GM12801 (cell line): Measurements from ENCODE around the gene PDSS2.

Source experiments
- CTCF ChIP-seq: IDR thresholded peaks from one replicate; pipeline ENCODE4 v1.5.1; 2011; ENCODE audit warnings: control low read depth; ENCODE audit not compliant: insufficient read length; ENCODE audit errors: extremely low read depth

Gene PDSS2

GRCh38 chr6:107493158-107494057 is 34.0 kb upstream of the PDSS2 start:
- no peak for TF ChIP-seq CTCF

GRCh38 chr6:107491760-107492660 is 32.6 kb upstream of the PDSS2 start:
- no peak for TF ChIP-seq CTCF

- no peak for TF ChIP-seq CTCF
These were observed 31.8 kb upstream of the PDSS2 start for GRCh38 chr6:107491138-107491609.

- no peak for TF ChIP-seq CTCF
These were observed 31.3 kb upstream of the PDSS2 start for GRCh38 chr6:107490566-107491137.

- no peak for TF ChIP-seq CTCF
These were observed 30.5 kb upstream of the PDSS2 start, which contains the start of gene SOBP for GRCh38 chr6:107489636-107490565. SOBP (plus strand) TSS chr6:107490117; CDS start chr6:107490617, 500 bp downstream.

- no peak for TF ChIP-seq CTCF
These were observed 29.7 kb upstream of the PDSS2 start for GRCh38 chr6:107488875-107489635.
